HepG2 (cell line): ENCODE results near the gene LRRC4C. TPM values are rescaled to one million over a fixed set of nuclear protein-coding genes. Genes with fewer than 3 reads are reported as not detected.

Experiments used
- AGO1 ChIP-seq: fragments of 200-400 bp; formaldehyde crosslinking; IDR thresholded peaks from 2 replicates; pipeline ENCODE4 v1.6.1; 2017; ENCODE audit warnings: mild to moderate bottlenecking, low read depth, low read length, moderate library complexity; ENCODE audit not compliant: poor library complexity, severe bottlenecking
- CREM ChIP-seq, 2 experiments: sonication (generic) in 1 of 2; formaldehyde crosslinking in 1 of 2; IDR thresholded peaks; 2 replicates each; pipeline versions ENCODE4 v1.4.0 to v1.6.1; 2016 to 2020; ENCODE audit warnings: antibody characterized with exemption in 1 of 2, mild to moderate bottlenecking in 1 of 2, missing genetic modification reagents in 1 of 2
- HBP1 ChIP-seq: IDR thresholded peaks from 2 replicates; pipeline ENCODE4 v1.6.1; 2016; ENCODE audit warnings: low read depth, control low read depth
- HIVEP1 ChIP-seq: sonication (generic); formaldehyde crosslinking; IDR thresholded peaks from 2 replicates; pipeline ENCODE4 v1.4.0; 2020; ENCODE audit warnings: mild to moderate bottlenecking, missing genetic modification reagents
- IKZF5 ChIP-seq: IDR thresholded peaks from 2 replicates; pipeline ENCODE4 v1.6.1; 2018; ENCODE audit warnings: missing genetic modification reagents, mild to moderate bottlenecking, missing compliant biosample characterization
- RAD51 ChIP-seq: fragments of 450-650 bp; IDR thresholded peaks from 2 replicates; pipeline ENCODE4 v1.6.1; 2016; ENCODE audit warnings: borderline replicate concordance
- RBM39 ChIP-seq: fragments of 200-400 bp; formaldehyde crosslinking; IDR thresholded peaks from one replicate; pipeline ENCODE4 v1.6.1; 2018; ENCODE audit warnings: antibody characterized with exemption, mild to moderate bottlenecking, low read depth, low read length; ENCODE audit not compliant: poor library complexity, severe bottlenecking
- RFXAP ChIP-seq: sonication (generic); formaldehyde crosslinking; IDR thresholded peaks from 2 replicates; pipeline ENCODE4 v1.4.0; 2020; ENCODE audit warnings: missing genetic modification reagents, borderline replicate concordance
- RXRB ChIP-seq: IDR thresholded peaks from 2 replicates; pipeline ENCODE4 v1.6.1; 2016; ENCODE audit warnings: borderline replicate concordance, missing genetic modification reagents, missing compliant biosample characterization
- ZGPAT ChIP-seq: IDR thresholded peaks from 2 replicates; pipeline ENCODE4 v1.6.1; 2016; ENCODE audit warnings: mild to moderate bottlenecking
- ZNF180 ChIP-seq: sonication (generic); formaldehyde crosslinking; IDR thresholded peaks from 2 replicates; pipeline ENCODE4 v1.4.0; 2020; ENCODE audit warnings: low read depth, missing genetic modification reagents, borderline replicate concordance
- ZNF234 ChIP-seq: sonication (generic); formaldehyde crosslinking; conservative IDR thresholded peaks from 2 replicates; pipeline ENCODE4 v1.5.1; 2020; ENCODE audit warnings: mild to moderate bottlenecking, missing genetic modification reagents
- polyA plus RNA-seq, 8 experiments: library from polyadenylated mRNA; depleted of rRNA in 3 of 8; stranded (reverse) in 7 of 8; unstranded in 1 of 8; fragments of >200 nt; fragmentation: Illumina TruSeq in 4 of 8; extraction: Trizol in 4 of 8; gene quantifications; 2 replicates each; pipeline versions ENCODE4 v1.2.1 to v1.2.3, GENCODE V29; 2011 to 2016; ENCODE audit warnings: low read depth in 4 of 8, missing spikeins in 1 of 8, mixed read lengths in 1 of 8; ENCODE audit not compliant: insufficient read depth in 1 of 8
- total RNA-seq, 5 experiments: library from RNA; depleted of rRNA; stranded (reverse); fragments of >200 nt; fragmentation: Illumina TruSeq; extraction: Trizol; gene quantifications; 2 replicates each; pipeline ENCODE4 v1.2.3, GENCODE V29; 2016; ENCODE audit warnings: low read depth in 1 of 5

Gene LRRC4C
- total and polyA plus RNA-seq, 2 of the 13 experiments (the other 11 are each of a cell fraction or from before 2014, with no cell fraction given), result not detected

- no peak for TF ChIP-seq RXRB (CRISPR knock-in tag)
- TF ChIP-seq RFXAP (CRISPR knock-in tag), result no peak
- TF ChIP-seq IKZF5, result no peak
- TF ChIP-seq RBM39, result no peak
- no peak for TF ChIP-seq RAD51
- no peak for TF ChIP-seq HBP1 (CRISPR knock-in tag)
- TF ChIP-seq ZGPAT (CRISPR knock-in tag), result no peak
- TF ChIP-seq AGO1, result no peak
- TF ChIP-seq CREM (IDR thresholded peaks at IDR 0.05), result no peak
- TF ChIP-seq CREM (CRISPR knock-in tag; IDR thresholded peaks at IDR 0.05), result no peak
- TF ChIP-seq HIVEP1 (CRISPR knock-in tag), result no peak
- no peak for TF ChIP-seq ZNF180 (CRISPR knock-in tag)
- TF ChIP-seq ZNF234, result no peak
These were observed 1255.8 kb downstream of the LRRC4C start (continued) for GRCh38 chr11:40203606-40204005.
